Upper lobe of left lung (tissue), 6 donors: ENCODE measurements around the gene CCDC90B. TPM values are rescaled to one million over a fixed set of nuclear protein-coding genes. Genes with fewer than 3 reads are reported as not detected.

Experiments
- small RNA-seq, 4 donors: library from RNA; depleted of rRNA; stranded (forward); fragments of <200 nt; gene quantifications; one replicate each; pipeline ENCODE3, GENCODE V24; 2016
- total RNA-seq, 6 donors: library from RNA; depleted of rRNA in 4 of 6; stranded (reverse); fragments of >200 nt in 4 of 6; gene quantifications; one replicate each; pipeline versions ENCODE4 v1.1.0 to v1.2.1, GENCODE V29; 2016 to 2021
- donor health status: DM: no; HTN: no; CAD: no; lungs with moderate emphysema.
- donor health status: DM: no; HTN: yes; CAD: no; lungs with severe emphysema.

Gene CCDC90B
- total RNA-seq, 6 donors from 2014 or later = 8.9 to 40.7 (median 20.9) TPM

Small RNA genes lying within 50 kb of the gene (small RNA-seq; reads per million reads assigned to genes)
- gene AP000873.5 = 0 reads per million in 4 donors

Other genes starting within 250 kb of the CCDC90B start
- gene RAB30, start 214.5 kb downstream of the CCDC90B start, total RNA-seq = 10 to 100 TPM in 3 of 6 donors, 1 to 10 TPM in 3; 2.7 to 19.3 (median 9.6) TPM
- 100 to 1,000 TPM in 2 of 6 donors, 10 to 100 TPM in 4; 51.2 to 117 (median 58.5) TPM for gene PCF11, start 129.2 kb downstream of the CCDC90B start, total RNA-seq
- 10 to 100 TPM; 11.1 to 30.4 (median 15.4) TPM for gene ANKRD42, start 92.7 kb downstream of the CCDC90B start, total RNA-seq